HG03432 (cell line): ENCODE measurements around the gene GNG7.

Source experiments
- ATAC-seq: cut with Tn5 transposase; IDR thresholded peaks from one replicate; pipeline ENCODE4 v1.9.1; 2021; ENCODE audit warnings: mild to moderate bottlenecking, moderate library complexity; ENCODE audit not compliant: unreplicated experiment

The GNG7 gene

GRCh38 chr19:2702170-2703076 is at the start of gene GNG7:
Gene GNG7 (minus strand): TSS chr19:2702694. CDS start chr19:2520688, 182,006 bp downstream.
- peak; percentile 84 for ATAC-seq

- ATAC-seq = no peak
Measured at GRCh38 chr19:2751438-2751830, 48.9 kb upstream of the GNG7 start.

- no peak for ATAC-seq
Measured at GRCh38 chr19:2750808-2751437, 48.4 kb upstream of the GNG7 start.

- no peak for ATAC-seq
Measured at GRCh38 chr19:2747349-2747748, 44.9 kb upstream of the GNG7 start.

- no peak for ATAC-seq
Measured at GRCh38 chr19:2744113-2744512, 41.6 kb upstream of the GNG7 start.

GRCh38 chr19:2743099-2743498 is 40.6 kb upstream of the GNG7 start:
- ATAC-seq = no peak

- no peak for ATAC-seq
Measured at GRCh38 chr19:2740314-2740656, 37.8 kb upstream of the GNG7 start.

- peak; percentile 95 for ATAC-seq
Measured at GRCh38 chr19:2739602-2740313, 37.3 kb upstream of the GNG7 start, which contains the start of gene SLC39A3. Gene SLC39A3 (minus strand): TSS chr19:2740017. CDS start chr19:2737257, 2,760 bp downstream.

- ATAC-seq = no peak
Measured at GRCh38 chr19:2736550-2737190, 34.2 kb upstream of the GNG7 start.

GRCh38 chr19:2735374-2735773 is 32.9 kb upstream of the GNG7 start:
- no peak for ATAC-seq

- no peak for ATAC-seq
Measured at GRCh38 chr19:2734589-2735288, 32.2 kb upstream of the GNG7 start.

GRCh38 chr19:2733930-2734588 is 31.6 kb upstream of the GNG7 start:
- ATAC-seq = no peak

GRCh38 chr19:2732883-2733282 is 30.4 kb upstream of the GNG7 start:
- no peak for ATAC-seq

- no peak for ATAC-seq
Measured at GRCh38 chr19:2732157-2732725, 29.7 kb upstream of the GNG7 start.

GRCh38 chr19:2731181-2731995 is 28.9 kb upstream of the GNG7 start:
- ATAC-seq = no peak

- no peak for ATAC-seq
Measured at GRCh38 chr19:2729943-2730818, 27.7 kb upstream of the GNG7 start.

- no peak for ATAC-seq
Measured at GRCh38 chr19:2728783-2729387, 26.4 kb upstream of the GNG7 start.

GRCh38 chr19:2727640-2727944 is 25.1 kb upstream of the GNG7 start:
- ATAC-seq = no peak
